Peyer's patch (tissue), 4 donors: ENCODE data around the gene IPO11. TPM values are rescaled to one million over a fixed set of nuclear protein-coding genes. Genes with fewer than 3 reads are reported as not detected.

Experiments
- DNase-seq, 3 donors: peaks; one replicate each; pipeline ENCODE4 v3.0.0-alpha.2; 2017 to 2019
- H3K27ac ChIP-seq, 4 donors: fragments of 200-600 bp; sonication (generic); one replicate each; pipeline ENCODE4 v1.5.1; 2016 to 2019
- H3K27me3 ChIP-seq, 2 donors: fragments of 200-600 bp; sonication (generic); one replicate each; pipeline ENCODE4 v1.5.1; 2019
- H3K36me3 ChIP-seq, 3 donors: fragments of 200-600 bp; sonication (generic); one replicate each; pipeline ENCODE4 v1.5.1; 2016 to 2019
- H3K4me1 ChIP-seq, 4 donors: fragments of 200-600 bp; sonication (generic); one replicate each; pipeline ENCODE4 v1.5.1; 2016 to 2019
- H3K4me3 ChIP-seq, 4 donors: fragments of 200-600 bp; sonication (generic); 1 replicate in 3 of 4; 2 replicates in 1 of 4; pipeline ENCODE4 v1.5.1; 2016 to 2019; ENCODE audit warnings: mild to moderate bottlenecking in 1 of 4
- H3K9me3 ChIP-seq, 4 donors: fragments of 200-600 bp; sonication (generic); one replicate each; pipeline ENCODE4 v1.5.1; 2016 to 2019; ENCODE audit warnings: mild to moderate bottlenecking in 1 of 4
- POLR2A ChIP-seq, 2 donors: fragments of 450-650 bp; IDR thresholded peaks; one replicate each; pipeline ENCODE4 v1.5.1; 2017; ENCODE audit warnings: antibody characterized with exemption in 2 of 2, mild to moderate bottlenecking in 2 of 2, moderate library complexity in 2 of 2
- total RNA-seq, 4 donors: library from RNA; depleted of rRNA; stranded (reverse); fragments of >200 nt; gene quantifications; one replicate each; pipeline ENCODE4 v1.1.0, GENCODE V29; 2016
- TF ChIP-seq, protein P1 (sequence below), 6 experiments: fragments of 450-650 bp in 4 of 6; fragments of 200-600 bp in 2 of 6; sonication (generic) in 1 of 6; IDR thresholded peaks; one replicate each; pipeline ENCODE4 v1.5.1; 2017 to 2019; ENCODE audit warnings: antibody characterized with exemption in 6 of 6, mild to moderate bottlenecking in 3 of 6, moderate library complexity in 1 of 6

The IPO11 gene
- total RNA-seq, 4 donors from 2014 or later, result 5.6 to 27.2 (median 13.1) TPM

DNA sequence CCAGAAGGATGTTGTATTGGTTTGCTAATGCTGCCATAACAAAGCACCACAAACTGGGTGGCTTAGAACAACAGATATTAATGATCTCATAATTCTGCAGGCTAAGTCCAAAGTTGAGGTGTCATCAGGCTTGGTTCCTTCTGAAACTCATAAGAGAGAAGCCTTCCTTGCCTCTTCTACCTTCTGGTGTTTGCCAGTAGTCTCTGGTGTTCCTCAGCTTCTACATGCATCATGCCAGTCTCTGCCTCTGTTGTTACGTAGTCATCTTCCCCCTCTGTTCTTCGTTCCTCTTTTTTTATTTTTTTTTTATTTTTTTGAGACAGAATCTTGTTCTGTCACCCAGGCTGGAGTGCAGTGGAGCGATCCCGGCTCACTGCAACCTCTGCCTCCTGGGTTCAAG is 227.9 kb downstream of the IPO11 start:
- no peaks in the 10 kb centered on the region for H3K27me3 ChIP-seq
- H3K36me3 ChIP-seq, result no peaks in the 10 kb centered on the region
- H3K9me3 ChIP-seq, result no peaks in the 10 kb centered on the region
- no peak for TF ChIP-seq POLR2A (IDR thresholded peaks at IDR 0.05)
- TF ChIP-seq, protein P1, sequence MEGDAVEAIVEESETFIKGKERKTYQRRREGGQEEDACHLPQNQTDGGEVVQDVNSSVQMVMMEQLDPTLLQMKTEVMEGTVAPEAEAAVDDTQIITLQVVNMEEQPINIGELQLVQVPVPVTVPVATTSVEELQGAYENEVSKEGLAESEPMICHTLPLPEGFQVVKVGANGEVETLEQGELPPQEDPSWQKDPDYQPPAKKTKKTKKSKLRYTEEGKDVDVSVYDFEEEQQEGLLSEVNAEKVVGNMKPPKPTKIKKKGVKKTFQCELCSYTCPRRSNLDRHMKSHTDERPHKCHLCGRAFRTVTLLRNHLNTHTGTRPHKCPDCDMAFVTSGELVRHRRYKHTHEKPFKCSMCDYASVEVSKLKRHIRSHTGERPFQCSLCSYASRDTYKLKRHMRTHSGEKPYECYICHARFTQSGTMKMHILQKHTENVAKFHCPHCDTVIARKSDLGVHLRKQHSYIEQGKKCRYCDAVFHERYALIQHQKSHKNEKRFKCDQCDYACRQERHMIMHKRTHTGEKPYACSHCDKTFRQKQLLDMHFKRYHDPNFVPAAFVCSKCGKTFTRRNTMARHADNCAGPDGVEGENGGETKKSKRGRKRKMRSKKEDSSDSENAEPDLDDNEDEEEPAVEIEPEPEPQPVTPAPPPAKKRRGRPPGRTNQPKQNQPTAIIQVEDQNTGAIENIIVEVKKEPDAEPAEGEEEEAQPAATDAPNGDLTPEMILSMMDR (IDR thresholded peaks at IDR 0.05), result no peak
- H3K4me1 ChIP-seq, result no peaks in the 10 kb centered on the region
- no peak overlapping the region for H3K27ac ChIP-seq
- no peak overlapping the region for H3K4me3 ChIP-seq
- no peak for DNase-seq

DNA sequence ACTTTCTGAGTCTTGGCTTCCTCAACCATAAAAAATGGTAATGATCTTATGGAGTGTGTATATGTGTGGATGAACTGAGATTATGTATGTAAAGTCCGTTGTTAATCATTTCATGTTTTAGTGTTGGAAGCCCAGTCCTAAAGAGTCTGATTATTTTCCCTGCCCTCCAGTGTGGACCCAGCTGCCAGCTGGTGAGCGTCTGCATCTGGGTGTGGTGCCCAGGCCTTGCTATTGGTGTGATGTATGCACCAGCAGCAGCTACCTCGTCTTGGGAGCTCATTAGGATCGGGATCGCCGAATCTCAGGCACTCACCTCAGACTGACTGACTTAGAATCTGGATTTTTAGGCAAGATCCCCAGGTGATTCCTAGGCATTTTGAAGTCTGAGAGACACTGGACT is 229.9 kb downstream of the IPO11 start:
- no peak for TF ChIP-seq POLR2A (IDR thresholded peaks at IDR 0.05)
- TF ChIP-seq, protein P1 (IDR thresholded peaks at IDR 0.05), result no peak
- no peaks in the 10 kb centered on the region for H3K4me1 ChIP-seq
- no peak for DNase-seq

DNA sequence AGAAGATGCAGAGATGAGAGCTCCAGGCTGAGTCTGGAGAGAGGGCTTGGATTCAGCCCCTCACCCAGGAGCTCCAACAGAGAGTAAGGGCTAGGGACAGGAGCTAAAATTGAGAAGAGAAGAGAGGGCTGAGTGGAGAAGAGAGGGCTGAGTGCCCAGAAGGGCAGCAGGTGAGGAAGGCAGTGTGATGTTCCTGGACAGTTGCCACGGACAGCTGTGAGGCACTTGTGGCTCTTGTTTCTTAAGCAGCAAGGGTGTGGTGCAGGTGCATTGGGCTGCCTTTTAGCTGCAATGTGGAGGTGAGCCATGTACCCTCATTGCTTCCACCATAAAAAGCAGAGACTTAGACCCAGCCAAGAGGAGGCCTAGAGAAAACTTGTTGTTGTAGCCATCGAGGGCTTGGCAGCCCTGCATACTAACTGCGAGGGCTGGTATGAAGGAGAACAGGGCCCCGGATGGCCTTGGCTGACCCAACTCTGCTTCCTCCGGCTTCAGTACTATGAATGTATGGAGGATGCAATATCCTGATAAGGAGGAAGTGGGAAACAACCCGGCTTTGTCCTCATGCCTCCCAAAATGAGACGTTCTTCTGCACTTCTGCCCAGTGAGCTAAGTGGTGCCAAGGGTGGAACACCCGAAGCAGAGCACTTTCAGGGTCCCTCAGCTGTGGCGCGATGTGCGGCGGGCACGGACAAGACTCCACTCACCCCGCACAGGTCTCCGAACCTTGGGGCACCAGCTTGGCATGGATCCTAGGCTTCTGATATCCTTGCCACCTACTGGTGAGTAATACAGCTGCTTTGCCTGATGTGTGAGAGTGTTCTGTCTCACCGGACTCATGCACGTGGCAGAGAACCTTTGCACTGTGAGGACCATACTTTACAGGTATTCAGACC is 231.2 kb downstream of the IPO11 start:
- Histone ChIP-seq H3K4me3 (no peak overlapping the region), H3K27me3 (no peaks in the 10 kb centered on the region), H3K9me3 (no peaks in the 10 kb centered on the region), H3K27ac (no peak overlapping the region), H3K36me3 (no peaks in the 10 kb centered on the region), H3K4me1 (no peaks in the 10 kb centered on the region)
- no peak for DNase-seq
- TF ChIP-seq, protein P1 (IDR thresholded peaks at IDR 0.05), result no peak
- no peak for TF ChIP-seq POLR2A (IDR thresholded peaks at IDR 0.05)

More for the DNA sequence above, 229.9 kb downstream of the IPO11 start:
- Histone ChIP-seq H3K27ac (no peak overlapping the region), H3K4me3 (no peak overlapping the region), H3K9me3 (no peaks in the 10 kb centered on the region), H3K36me3 (no peaks in the 10 kb centered on the region), H3K27me3 (no peaks in the 10 kb centered on the region)

DNA sequence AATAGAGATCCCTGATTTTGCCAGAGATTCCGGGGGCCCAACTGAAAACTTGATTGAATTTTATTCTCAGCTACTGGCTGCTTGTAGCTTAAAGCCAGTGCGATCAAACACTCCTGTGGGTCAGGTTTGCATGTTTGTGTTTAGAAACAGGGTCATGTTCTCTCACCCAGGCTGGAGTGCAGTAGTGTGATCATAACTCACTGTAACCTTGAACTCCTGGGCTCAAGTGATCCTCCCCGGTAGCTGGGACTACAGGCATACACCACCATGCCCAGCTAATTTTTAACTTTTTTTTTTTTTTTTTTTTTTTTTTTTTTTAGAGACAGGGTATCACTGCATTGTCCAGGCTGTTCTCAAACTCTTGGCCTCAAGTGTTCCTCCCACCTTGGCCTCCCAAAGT is 232.7 kb downstream of the IPO11 start:
- Histone ChIP-seq H3K4me1 (no peaks in the 10 kb centered on the region), H3K27ac (no peak overlapping the region), H3K36me3 (no peaks in the 10 kb centered on the region), H3K4me3 (no peak overlapping the region), H3K27me3 (no peaks in the 10 kb centered on the region), H3K9me3 (no peaks in the 10 kb centered on the region)
- no peak for DNase-seq
- no peak for TF ChIP-seq POLR2A (IDR thresholded peaks at IDR 0.05)
- TF ChIP-seq, protein P1 (IDR thresholded peaks at IDR 0.05), result no peak

DNA sequence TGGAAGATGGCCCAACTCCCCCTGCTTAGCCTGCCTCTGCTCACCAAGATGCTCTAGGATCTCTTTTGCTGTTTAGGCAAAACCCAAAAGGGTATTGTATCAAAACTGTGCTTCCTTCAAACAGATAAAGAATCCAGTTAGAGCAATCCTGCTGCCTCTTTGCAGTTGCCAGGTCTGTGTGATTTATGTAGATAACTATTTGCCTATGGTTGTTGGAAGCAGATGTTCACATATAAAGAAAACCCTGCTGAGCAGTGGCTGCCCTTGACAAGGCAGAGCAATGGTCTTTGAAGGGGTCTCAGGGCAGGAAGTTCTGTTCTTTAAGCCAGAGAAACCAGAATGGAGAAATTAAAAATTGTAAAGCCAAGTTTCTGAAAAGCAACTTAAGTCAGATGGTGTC is 234.7 kb downstream of the IPO11 start:
- H3K4me1 ChIP-seq, result no peaks in the 10 kb centered on the region
- H3K27ac ChIP-seq, result no peak overlapping the region

More for the DNA sequence above, 234.7 kb downstream of the IPO11 start:
- no peaks in the 10 kb centered on the region for H3K36me3 ChIP-seq
- no peak for TF ChIP-seq POLR2A (IDR thresholded peaks at IDR 0.05)
- TF ChIP-seq, protein P1 (IDR thresholded peaks at IDR 0.05), result no peak
- H3K4me3 ChIP-seq, result no peak overlapping the region
- H3K27me3 ChIP-seq, result no peaks in the 10 kb centered on the region
- no peaks in the 10 kb centered on the region for H3K9me3 ChIP-seq
- no peak for DNase-seq
